Kidney tubule cell (primary cell): ENCODE data around the gene RPS6KA4.

ENCODE experiments used
- DNase-seq: peaks from one replicate; pipeline ENCODE4 v3.0.0-alpha.2; 2018; ENCODE audit warnings: low spot score

RPS6KA4 gene

GRCh38 chr11:64348383-64349024 is 10.5 kb upstream of the RPS6KA4 start:
- DNase-seq = no peak

- DNase-seq = no peak
Observed at GRCh38 chr11:64349025-64349387, 10.0 kb upstream of the RPS6KA4 start.

GRCh38 chr11:64349404-64349803 is 9.6 kb upstream of the RPS6KA4 start:
- DNase-seq = no peak

- DNase-seq = no peak
Observed at GRCh38 chr11:64351136-64351631, 7.8 kb upstream of the RPS6KA4 start.

- DNase-seq = no peak
Observed at GRCh38 chr11:64352099-64352994, 6.6 kb upstream of the RPS6KA4 start.

GRCh38 chr11:64352995-64353714 is 5.8 kb upstream of the RPS6KA4 start:
- no peak for DNase-seq

- DNase-seq = no peak
Observed at GRCh38 chr11:64353715-64354506, 5.1 kb upstream of the RPS6KA4 start.

- DNase-seq = peak; percentile 87
Observed at GRCh38 chr11:64355078-64355940, 3.7 kb upstream of the RPS6KA4 start.

GRCh38 chr11:64356498-64357411 is 2.2 kb upstream of the RPS6KA4 start:
- peak; percentile 48 for DNase-seq

- DNase-seq = no peak
Observed at GRCh38 chr11:64357446-64357845, 1.5 kb upstream of the RPS6KA4 start.

- DNase-seq = peak; percentile 75
Observed at GRCh38 chr11:64357904-64358535, 942 bp upstream of the RPS6KA4 start.

- no peak for DNase-seq
Observed at GRCh38 chr11:64358536-64358906, 441 bp upstream of the RPS6KA4 start.

GRCh38 chr11:64359712-64360445 is 917 bp downstream of the RPS6KA4 start:
- DNase-seq = peak; percentile 44

GRCh38 chr11:64360448-64360921 is 1.5 kb downstream of the RPS6KA4 start:
- DNase-seq = no peak

- DNase-seq = no peak
Observed at GRCh38 chr11:64361659-64362058, 2.7 kb downstream of the RPS6KA4 start.

- no peak for DNase-seq
Observed at GRCh38 chr11:64362339-64362738, 3.4 kb downstream of the RPS6KA4 start.

GRCh38 chr11:64364435-64364834 is 5.5 kb downstream of the RPS6KA4 start:
- DNase-seq = no peak

- DNase-seq = no peak
Observed at GRCh38 chr11:64364911-64365310, 5.9 kb downstream of the RPS6KA4 start.
